Esophagus (tissue), 2 donors: ENCODE data around the gene RPS6KA6. TPM values are rescaled to one million over a fixed set of nuclear protein-coding genes. Genes with fewer than 3 reads are reported as not detected.

Source experiments
- H3K27ac ChIP-seq, 2 donors: one replicate each; pipeline ENCODE4 v1.5.1; 2013; ENCODE audit warnings: low read depth in 2 of 2, mild to moderate bottlenecking in 2 of 2, inconsistent platforms in 1 of 2, low read length in 1 of 2, moderate library complexity in 1 of 2
- H3K27me3 ChIP-seq, 2 donors: one replicate each; pipeline ENCODE4 v1.6.1; 2013; ENCODE audit warnings: low read length in 2 of 2, control low read depth in 1 of 2, mild to moderate bottlenecking in 1 of 2; ENCODE audit not compliant: insufficient read depth in 2 of 2, control insufficient read depth in 1 of 2
- H3K36me3 ChIP-seq, 2 donors: one replicate each; pipeline ENCODE4 v1.6.1; 2013; ENCODE audit warnings: low read length in 1 of 2; ENCODE audit not compliant: control insufficient read depth in 2 of 2, insufficient read depth in 2 of 2
- H3K4me1 ChIP-seq, 2 donors: one replicate each; pipeline ENCODE4 v1.6.1; 2013; ENCODE audit warnings: low read length in 1 of 2; ENCODE audit not compliant: control insufficient read depth in 2 of 2, insufficient read depth in 2 of 2
- H3K4me3 ChIP-seq, 2 donors: one replicate each; pipeline ENCODE4 v1.5.1; 2013; ENCODE audit warnings: low read length in 2 of 2, mild to moderate bottlenecking in 2 of 2, low read depth in 1 of 2, moderate library complexity in 1 of 2
- H3K9me3 ChIP-seq, 2 donors: one replicate each; pipeline ENCODE4 v1.6.1; 2013; ENCODE audit warnings: mild to moderate bottlenecking in 2 of 2, low read depth in 1 of 2, low read length in 1 of 2, moderate library complexity in 1 of 2; ENCODE audit not compliant: control insufficient read depth in 2 of 2, insufficient read depth in 1 of 2
- WGBS, 2 donors: extraction: QIAGEN DNeasy Blood & Tissue Kit; methylation state at CpG; one replicate each; pipeline ENCODE4 v1.1.7; 2013; 5-methylcytosine and 5-hydroxymethylcytosine counted together
- polyA plus RNA-seq, 2 donors: library from polyadenylated mRNA; stranded (reverse); fragments of 200-250 nt; gene quantifications; one replicate each; pipeline ENCODE4 v1.2.3, GENCODE V29; 2013
- donor health status: healthy with polysubstance abuse.
- donor health status: Bipolar disorder and iron deficiency.

Gene RPS6KA6
- polyA plus RNA-seq, 2 donors: 0.48 to 0.53 TPM

GRCh38 chrX:84064164-84064563 is 123.8 kb downstream of the RPS6KA6 start:
- no peaks in the 10 kb centered on the region for H3K36me3 ChIP-seq
- no peaks in the 10 kb centered on the region for H3K27me3 ChIP-seq
- no peaks in the 10 kb centered on the region for H3K9me3 ChIP-seq
- no peak overlapping the region for H3K4me3 ChIP-seq
- H3K27ac ChIP-seq: no peak overlapping the region
- 85 to 93% methylated on average over 4 of the region's 4 CpGs for WGBS, 2 donors
- H3K4me1 ChIP-seq: no peaks in the 10 kb centered on the region

DNA sequence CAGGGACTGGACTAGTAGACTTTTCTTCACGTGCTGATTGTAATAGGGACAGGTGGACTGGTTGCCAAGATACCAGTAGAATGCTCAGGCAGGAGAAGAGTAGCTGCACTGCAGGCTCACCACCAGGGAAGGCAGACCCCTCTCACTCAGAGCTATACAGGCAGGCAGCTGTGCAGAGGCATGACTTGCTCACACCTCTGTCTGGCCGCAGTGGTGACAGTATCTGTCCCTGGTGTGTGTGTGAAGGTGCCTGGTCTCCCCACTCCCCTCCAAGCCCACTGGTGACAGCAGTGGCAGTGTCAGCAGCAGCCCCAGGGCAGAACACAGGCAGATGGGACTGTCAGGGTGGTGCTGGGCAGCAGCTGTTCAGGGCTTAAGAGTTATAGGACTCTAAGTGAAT is 140.7 kb downstream of the RPS6KA6 start:
- 61 to 70% methylated on average over 2 of the region's 2 CpGs for WGBS, 2 donors
- Histone ChIP-seq H3K4me3 (no peak overlapping the region), H3K36me3 (no peaks in the 10 kb centered on the region), H3K4me1 (no peaks in the 10 kb centered on the region), H3K27me3 (no peaks in the 10 kb centered on the region), H3K27ac (no peak overlapping the region), H3K9me3 (no peaks in the 10 kb centered on the region)

DNA sequence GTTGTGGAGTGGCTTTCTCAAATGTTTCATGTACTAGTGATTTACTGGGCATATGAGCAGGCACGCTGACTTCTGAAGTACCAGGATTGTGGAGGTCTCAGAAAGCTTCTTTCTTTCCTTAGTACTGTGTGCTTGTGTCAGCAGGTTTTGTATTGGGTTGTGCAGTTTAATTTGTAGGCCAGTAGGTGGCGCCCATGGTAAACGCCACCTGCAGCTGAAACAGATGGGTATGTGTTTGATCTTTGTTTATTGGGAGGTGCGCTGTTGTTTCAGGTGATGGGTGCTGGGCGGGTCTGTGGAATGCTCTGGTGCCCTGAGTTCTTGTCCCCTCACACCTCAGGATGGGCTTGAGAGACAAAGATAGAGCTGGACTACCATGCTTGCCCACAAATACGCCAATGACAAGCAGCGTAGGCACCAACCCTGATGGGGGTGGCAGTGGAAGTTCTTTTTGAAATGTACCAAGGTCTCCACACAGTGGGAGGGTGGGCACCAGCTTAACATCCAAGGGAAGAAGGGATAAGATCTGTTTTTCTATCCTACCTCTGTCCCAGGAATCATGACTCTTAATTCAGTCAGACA is 141.5 kb downstream of the RPS6KA6 start:
- H3K27ac ChIP-seq: no peak overlapping the region
- no peak overlapping the region for H3K4me3 ChIP-seq
- H3K9me3 ChIP-seq: no peaks in the 10 kb centered on the region
- no peaks in the 10 kb centered on the region for H3K36me3 ChIP-seq
- 27% methylated on average over 7 of the region's 7 CpGs for WGBS, 2 donors
- H3K4me1 ChIP-seq: no peaks in the 10 kb centered on the region
- H3K27me3 ChIP-seq: no peaks in the 10 kb centered on the region

DNA sequence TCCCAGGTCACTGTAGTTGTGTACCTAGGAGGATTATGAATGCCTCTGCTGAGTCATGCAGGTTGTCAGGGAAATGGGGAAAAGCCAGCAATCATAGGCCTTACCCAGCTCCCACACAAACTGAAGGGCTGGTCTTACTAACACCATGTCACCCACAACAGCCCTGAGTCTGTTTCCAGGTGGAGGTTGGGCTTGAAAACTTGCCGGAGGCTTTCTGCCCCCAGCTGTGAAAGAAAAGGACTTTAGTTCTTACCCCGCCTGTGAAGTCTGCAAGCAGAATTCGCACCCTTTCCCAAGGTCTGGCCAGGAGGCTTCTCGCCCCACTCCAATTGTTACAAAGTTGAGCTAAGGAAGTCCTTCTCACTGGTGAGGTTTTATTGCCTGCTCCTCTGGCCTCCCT is 143.9 kb downstream of the RPS6KA6 start:
- no peaks in the 10 kb centered on the region for H3K27me3 ChIP-seq
- 68 to 82% methylated on average over 4 of the region's 4 CpGs for WGBS, 2 donors
- H3K36me3 ChIP-seq: no peaks in the 10 kb centered on the region
- no peak overlapping the region for H3K4me3 ChIP-seq
- H3K9me3 ChIP-seq: peaks cover 0 to 2% of the 10 kb centered on the region in 2 donors
- no peaks in the 10 kb centered on the region for H3K4me1 ChIP-seq
- H3K27ac ChIP-seq: no peak overlapping the region
